ENCODE results near the gene MCOLN2. TPM values are rescaled to one million over a fixed set of nuclear protein-coding genes. Genes with fewer than 3 reads are reported as not detected.
A peak's percentile ranks its signal among the peaks of the same experiment; 100 is the strongest.

Gene MCOLN2
- total and polyA plus RNA-seq, 2 of the 8 experiments (the other 6 are each of a cell fraction or from before 2014, with no cell fraction given), result 1.7 to 6.1 TPM

DNA sequence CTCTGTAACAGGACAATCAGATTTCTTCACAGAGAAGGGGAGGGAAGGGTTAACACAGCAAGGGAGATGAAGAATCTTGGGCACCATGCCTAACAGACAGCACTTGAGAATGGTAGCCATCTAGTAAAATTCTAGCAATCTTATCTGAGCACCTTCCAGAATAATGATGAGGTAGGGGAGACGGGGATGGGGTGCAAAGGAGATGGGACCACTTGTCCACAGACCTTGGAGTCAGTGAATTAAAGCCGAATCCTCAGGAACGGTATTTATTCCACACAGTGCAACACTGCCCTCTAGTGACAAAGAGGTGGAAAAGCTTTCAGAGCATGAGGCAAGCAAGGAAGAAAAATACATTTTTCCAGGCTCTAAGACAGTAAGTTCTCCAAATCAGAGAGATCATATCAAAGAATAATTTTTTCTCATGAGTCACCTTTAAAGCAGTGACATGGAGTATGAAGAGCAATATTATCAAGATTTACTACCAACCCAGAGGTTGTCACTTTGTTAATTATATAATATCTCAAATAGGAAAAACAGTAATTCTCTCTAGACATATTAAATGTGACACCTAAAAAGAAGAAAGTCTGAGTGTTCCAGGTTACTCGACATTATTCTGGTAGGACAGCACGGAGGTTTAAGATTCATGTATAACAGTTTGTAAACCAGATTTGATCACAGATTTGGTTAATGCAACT lies 60.6 kb downstream of the MCOLN2 start:
- ChIA-PET POLR2A (ENCODE audit: partially characterized antibody) (no interaction called here), CTCF (ENCODE audit: partially characterized antibody) (interaction anchor here (0.7 to 6.6 kb wide), 41 partner anchors 9 to 1004 kb away, joined by 3 to 59 read pairs (median 4); partner anchors contain the start of gene LPAR3)
- peak; percentile 96 for FAIRE-seq
- H3K27me3 ChIP-seq (replicated peaks in 1 of 4; ENCODE audit: control insufficient read depth in 3 of 4, extremely low read depth in 1 of 4, insufficient read depth in 3 of 4, low read length in 3 of 4), result no peaks in the 10 kb centered on the region
- no peak overlapping the region for H2BK20ac ChIP-seq (ENCODE audit: low read length)
- no peak overlapping the region for H4K91ac ChIP-seq (replicated peaks; ENCODE audit: insufficient read length, low read length)
- H2AK5ac ChIP-seq (ENCODE audit: low read depth, low read length), result no peak overlapping the region
- no peaks in the 10 kb centered on the region for H3K36me3 ChIP-seq (ENCODE audit: control insufficient read depth in 2 of 4, insufficient read depth in 4 of 4, low read length in 3 of 4)
- no peak overlapping the region for H2BK120ac ChIP-seq (replicated peaks; ENCODE audit: low read depth, low read length)
- WGBS, 2 experiments (ENCODE audit: extremely low coverage in 1 of 2, insufficient coverage in 1 of 2, insufficient read length in 1 of 2, insufficient replicate concordance in 2 of 2, low coverage in 1 of 2, low lambda C conversion rate in 2 of 2, missing lambda C conversion rate in 1 of 2), result 21% methylated on average over 5 of the region's 5 CpGs; no CpG with 5 or more reads in 1 of the 2 experiments
- no peaks in the 10 kb centered on the region for H3K79me2 ChIP-seq (ENCODE audit: control insufficient read depth in 1 of 2, insufficient read depth in 2 of 2, low read length in 2 of 2)
- H3K23ac ChIP-seq (ENCODE audit: insufficient read length), result no peak overlapping the region
- no peaks in the 10 kb centered on the region for H3K9me3 ChIP-seq (ENCODE audit: insufficient read depth in 2 of 2, low read depth in 1 of 2, low read length in 1 of 2)
- peak in 1 of 2 experiments; percentile 53 for DNase-seq (ENCODE audit: low read depth in 1 of 2, low spot score in 2 of 2)
- no peaks in the 10 kb centered on the region for H3K4me1 ChIP-seq (replicated peaks in 1 of 4; ENCODE audit: control insufficient read depth in 3 of 4, insufficient read depth in 4 of 4, low read length in 3 of 4)
- no peak overlapping the region for H4K8ac ChIP-seq (ENCODE audit: extremely low read depth, insufficient read depth, low read length)
- no peaks in the 10 kb centered on the region for H4K20me1 ChIP-seq (replicated peaks in 1 of 2; ENCODE audit: control insufficient read depth in 1 of 2, insufficient read depth in 2 of 2, low read length in 2 of 2)
- TF ChIP-seq CTCF (IDR thresholded peaks at IDR 0.05; ENCODE audit: control extremely low read depth in 1 of 3, insufficient read depth in 1 of 3, low read depth in 1 of 3, low read length in 3 of 3) (peak in 2 of 3 experiments; percentile 79 to 83; a peak in 3 of 4 replicates), POLR2AphosphoS5 (IDR thresholded peaks at IDR 0.05; ENCODE audit: low read depth, low read length) (no peak), RAD21 (IDR thresholded peaks at IDR 0.05 in 1 of 2, conservative IDR thresholded peaks at IDR 0.05 in 1 of 2; ENCODE audit: low read depth in 2 of 2, low read length in 2 of 2) (peak; percentile 95 to 97)
- H2AFZ ChIP-seq (ENCODE audit: low read length), result no peak overlapping the region
- no peak overlapping the region for H3K27ac ChIP-seq (ENCODE audit: low read depth, low read length)
- H2BK5ac ChIP-seq (ENCODE audit: low read depth, low read length), result no peak overlapping the region
- H2BK12ac ChIP-seq (ENCODE audit: low read depth, low read length), result no peak overlapping the region
- no peak overlapping the region for H2BK15ac ChIP-seq (ENCODE audit: low read length)
- no peak overlapping the region for H3K4me2 ChIP-seq (ENCODE audit: insufficient read depth in 1 of 2, low read depth in 2 of 2, low read length in 2 of 2)
- no peak overlapping the region for H3K14ac ChIP-seq (ENCODE audit: insufficient read length)
- H3K18ac ChIP-seq (ENCODE audit: extremely low read depth, low read length), result no peak overlapping the region
- H4K5ac ChIP-seq (ENCODE audit: insufficient read length, low read depth, low read length), result no peak overlapping the region
- no peak overlapping the region for H3K4ac ChIP-seq (replicated peaks; ENCODE audit: insufficient read length, low read depth, low read length)
- no peaks in the 10 kb centered on the region for H3K23me2 ChIP-seq (ENCODE audit: low read depth, low read length)
- no peak overlapping the region for H3K56ac ChIP-seq (replicated peaks; ENCODE audit: insufficient read length, low read depth, low read length)
- no peak overlapping the region for H3K4me3 ChIP-seq (ENCODE audit: extremely low read depth in 1 of 4, insufficient read depth in 2 of 4, low read depth in 3 of 4, low read length in 4 of 4)
- H3K79me1 ChIP-seq (ENCODE audit: low read depth, low read length), result no peaks in the 10 kb centered on the region
- no peak overlapping the region for H3K9ac ChIP-seq (replicated peaks in 1 of 4; ENCODE audit: extremely low read depth in 1 of 4, low read depth in 3 of 4, low read length in 3 of 4)

All from H1 (cell line).